Nephron (organoid): ENCODE measurements around the gene SPSB3.

ENCODE experiments used
- H3K27ac Mint-ChIP-seq, 3 experiments: 2 replicates each; pipeline ENCODE4 v1.8.0; 2020; ENCODE audit warnings: mixed read lengths in 3 of 3, mild to moderate bottlenecking in 2 of 3, moderate library complexity in 1 of 3
- H3K27me3 Mint-ChIP-seq: 2 replicates; pipeline ENCODE4 v1.8.0; 2021; ENCODE audit warnings: low read depth, mild to moderate bottlenecking, moderate library complexity, mixed read lengths
- H3K36me3 Mint-ChIP-seq: 2 replicates; pipeline ENCODE4 v1.8.0; 2020; ENCODE audit warnings: low read depth, mixed read lengths
- H3K4me1 Mint-ChIP-seq: 2 replicates; pipeline ENCODE4 v1.8.0; 2020; ENCODE audit warnings: mixed read lengths
- H3K4me3 Mint-ChIP-seq, 3 experiments: 2 replicates each; pipeline ENCODE4 v1.8.0; 2020; ENCODE audit warnings: mild to moderate bottlenecking in 3 of 3, mixed read lengths in 3 of 3, moderate library complexity in 2 of 3
- H3K9me3 Mint-ChIP-seq: 2 replicates; pipeline ENCODE4 v1.8.0; 2020; ENCODE audit warnings: mixed read lengths
- CTCF ChIP-seq, 3 experiments: fragments of 200-600 bp; sonication (generic); IDR thresholded peaks; one replicate each; pipeline ENCODE4 v1.5.0; 2021; ENCODE audit warnings: antibody characterized with exemption in 3 of 3; ENCODE audit not compliant: unreplicated experiment in 3 of 3

The SPSB3 gene

GRCh38 chr16:1729026-1729425 is 53.3 kb downstream of the SPSB3 start:
- no peaks in the 10 kb centered on the region for H3K27me3 Mint-ChIP-seq

GRCh38 chr16:1727651-1728624 is 54.4 kb downstream of the SPSB3 start:
- Mint-ChIP-seq H3K4me3 (no peak overlapping the region), H3K9me3 (no peaks in the 10 kb centered on the region), H3K4me1 (peaks cover 6% of the 10 kb centered on the region), H3K36me3 (peaks cover 31% of the 10 kb centered on the region), H3K27ac (no peak overlapping the region), H3K27me3 (no peaks in the 10 kb centered on the region)
- no peak for TF ChIP-seq CTCF (IDR thresholded peaks at IDR 0.05; ENCODE audit: unreplicated experiment in 3 of 3)

More at GRCh38 chr16:1729026-1729425, 53.3 kb downstream of the SPSB3 start:
- no peak for TF ChIP-seq CTCF (IDR thresholded peaks at IDR 0.05; ENCODE audit: unreplicated experiment in 3 of 3)
- Mint-ChIP-seq H3K4me3 (no peak overlapping the region), H3K27ac (no peak overlapping the region), H3K9me3 (no peaks in the 10 kb centered on the region), H3K4me1 (no peaks in the 10 kb centered on the region), H3K36me3 (peaks cover 36% of the 10 kb centered on the region)
